IPS-18a (cell line): ENCODE measurements around the gene SHLD3.
A peak's percentile ranks its signal among the peaks of the same experiment; 100 is the strongest.
"Not testable (repeated sequence)": the region's sequence is repeated elsewhere in the genome, so short reads cannot be mapped to it uniquely, and the experiment has no call there.

ENCODE experiments used
- H3K27ac ChIP-seq: one replicate; pipeline ENCODE4 v1.5.1; 2013; ENCODE audit warnings: low read length
- H3K27me3 ChIP-seq: one replicate; pipeline ENCODE4 v1.6.1; 2013; ENCODE audit warnings: mild to moderate bottlenecking, low read length; ENCODE audit not compliant: control insufficient read depth, insufficient read depth
- H3K36me3 ChIP-seq: one replicate; pipeline ENCODE4 v1.6.1; 2013; ENCODE audit warnings: low read depth, low read length; ENCODE audit not compliant: control insufficient read depth
- H3K4me1 ChIP-seq: one replicate; pipeline ENCODE4 v1.6.1; 2013; ENCODE audit warnings: low read depth, low read length; ENCODE audit not compliant: control insufficient read depth
- H3K4me3 ChIP-seq: one replicate; pipeline ENCODE4 v1.5.1; 2013; ENCODE audit warnings: low read length
- H3K9ac ChIP-seq: one replicate; pipeline ENCODE4 v1.6.1; 2013; ENCODE audit warnings: mild to moderate bottlenecking, low read length, moderate library complexity
- H3K9me3 ChIP-seq: one replicate; pipeline ENCODE4 v1.6.1; 2013; ENCODE audit warnings: low read depth, low read length; ENCODE audit not compliant: control insufficient read depth

SHLD3 gene, protein sequence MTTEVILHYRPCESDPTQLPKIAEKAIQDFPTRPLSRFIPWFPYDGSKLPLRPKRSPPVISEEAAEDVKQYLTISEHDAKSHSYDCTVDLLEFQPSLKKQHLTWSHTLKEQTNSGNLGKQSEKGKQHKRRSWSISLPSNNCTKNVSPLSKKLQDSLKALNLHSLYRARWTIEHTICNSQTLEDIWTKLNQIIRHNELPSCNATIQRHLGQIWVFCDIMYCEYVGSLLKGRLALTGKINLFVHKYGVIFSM

DNA sequence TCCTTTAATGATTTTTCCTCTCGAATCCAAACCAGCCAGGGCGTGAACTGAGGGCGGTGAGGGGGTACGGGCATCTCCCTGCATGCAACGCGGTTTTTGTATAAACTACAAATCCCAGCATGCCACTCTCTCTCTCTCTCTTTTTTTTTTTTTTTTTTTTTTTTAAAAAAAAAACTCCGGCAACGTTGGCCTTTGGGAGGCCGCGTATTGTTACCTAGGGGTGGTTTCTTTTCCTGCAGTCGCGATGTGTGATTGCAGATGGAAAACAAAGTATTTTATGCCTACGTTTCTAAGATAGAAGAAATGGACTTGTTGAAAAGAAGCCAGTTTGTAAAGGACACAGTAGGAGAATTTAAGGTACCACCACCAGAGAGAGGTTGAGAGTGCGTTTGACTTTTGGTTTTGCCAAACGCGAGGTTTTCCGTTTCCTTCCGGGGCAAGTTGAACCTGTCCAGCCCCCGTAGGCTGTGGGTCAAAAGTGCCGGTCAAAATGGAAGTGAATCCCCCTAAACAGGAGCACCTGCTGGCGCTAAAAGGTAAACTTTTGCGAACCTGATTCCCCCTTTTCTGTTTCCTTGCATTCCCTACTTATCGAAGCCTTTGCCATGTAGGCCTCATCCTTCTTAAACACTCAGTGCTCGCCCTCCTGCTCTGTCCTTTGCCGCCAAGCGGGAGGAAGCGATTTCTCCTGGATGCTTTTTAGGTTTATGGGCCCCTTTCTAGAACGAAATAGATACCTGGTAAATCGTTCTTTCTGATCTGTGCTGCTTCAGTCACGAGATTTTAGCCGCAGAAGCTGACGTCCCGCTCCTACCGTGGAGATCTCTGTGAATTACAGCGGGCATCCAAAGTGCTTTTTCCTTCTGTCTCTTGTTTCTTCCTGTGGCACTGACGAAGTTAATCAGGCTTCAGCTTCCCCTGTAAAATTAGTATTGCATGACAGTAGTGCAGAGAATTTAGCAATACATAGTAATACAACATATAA lies at the start of gene SHLD3, which contains the start of gene TRAPPC13:
Gene SHLD3 (plus strand): TSS at position 457 of the 985 bp plus-strand sequence. CDS start 4,561 bp downstream, outside the sequence.
Gene TRAPPC13 (plus strand): TSS at position 457 of the 985 bp plus-strand sequence. CDS start 34 bp downstream, at position 491.
- peak within 1 kb of the TSS; percentile 95 for H3K9ac ChIP-seq
- peak within 1 kb of the TSS; percentile 94 for H3K27ac ChIP-seq
- peaks cover 17% of the 10 kb centered on the region for H3K4me1 ChIP-seq
- H3K36me3 ChIP-seq: peaks cover 6% of the 10 kb centered on the region
- no peaks in the 10 kb centered on the region for H3K27me3 ChIP-seq
- H3K9me3 ChIP-seq: no peaks in the 10 kb centered on the region
- peak within 1 kb of the TSS; percentile 83 for H3K4me3 ChIP-seq

DNA sequence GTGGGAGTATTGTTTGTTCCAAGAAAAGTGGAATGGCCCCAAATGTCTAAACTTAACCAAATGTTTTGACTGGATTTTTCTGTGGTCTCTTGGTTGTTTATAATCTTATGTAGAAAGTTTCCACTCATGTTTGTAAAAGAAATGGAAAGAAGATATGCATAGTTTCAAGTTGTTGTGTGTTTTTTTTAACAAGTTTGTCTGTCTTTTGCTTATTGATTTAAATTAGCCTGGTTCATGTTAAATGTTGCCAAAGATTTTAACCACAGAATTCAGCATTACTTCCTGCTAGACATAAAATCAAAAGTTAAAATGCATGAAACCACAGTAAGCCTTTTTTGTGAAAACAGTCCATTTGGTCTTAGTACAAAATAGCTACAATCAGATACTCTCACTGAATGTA lies 47.7 kb upstream of the SHLD3 start:
- H3K36me3 ChIP-seq: peaks cover 55% of the 10 kb centered on the region
- no peak overlapping the region for H3K9ac ChIP-seq
- H3K4me1 ChIP-seq: no peaks in the 10 kb centered on the region
- no peaks in the 10 kb centered on the region for H3K9me3 ChIP-seq
- no peaks in the 10 kb centered on the region for H3K27me3 ChIP-seq
- no peak overlapping the region for H3K27ac ChIP-seq
- H3K4me3 ChIP-seq: no peak overlapping the region

DNA sequence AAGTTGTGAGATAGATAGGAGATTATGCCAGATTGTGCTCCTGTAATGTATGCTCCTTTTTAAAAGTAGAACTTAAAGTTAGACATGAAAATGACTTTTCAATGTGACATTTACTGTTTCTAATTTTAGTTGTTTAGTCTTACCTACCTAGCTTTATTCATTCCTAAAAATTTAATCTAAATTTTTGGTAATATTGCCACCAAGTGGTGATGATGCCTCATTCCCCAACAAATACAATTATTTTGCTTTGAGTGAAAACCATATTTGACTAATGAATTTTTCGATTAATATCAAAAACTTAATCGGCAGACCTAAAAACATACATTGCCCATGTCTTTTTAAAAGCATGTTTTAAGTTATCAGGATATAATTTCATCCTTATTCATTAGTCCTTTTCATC lies 36.1 kb upstream of the SHLD3 start:
- H3K4me1 ChIP-seq: no peaks in the 10 kb centered on the region
- no peaks in the 10 kb centered on the region for H3K27me3 ChIP-seq
- no peaks in the 10 kb centered on the region for H3K9me3 ChIP-seq
- H3K27ac ChIP-seq: no peak overlapping the region
- H3K9ac ChIP-seq: no peak overlapping the region
- peaks cover 63% of the 10 kb centered on the region for H3K36me3 ChIP-seq
- H3K4me3 ChIP-seq: no peak overlapping the region

DNA sequence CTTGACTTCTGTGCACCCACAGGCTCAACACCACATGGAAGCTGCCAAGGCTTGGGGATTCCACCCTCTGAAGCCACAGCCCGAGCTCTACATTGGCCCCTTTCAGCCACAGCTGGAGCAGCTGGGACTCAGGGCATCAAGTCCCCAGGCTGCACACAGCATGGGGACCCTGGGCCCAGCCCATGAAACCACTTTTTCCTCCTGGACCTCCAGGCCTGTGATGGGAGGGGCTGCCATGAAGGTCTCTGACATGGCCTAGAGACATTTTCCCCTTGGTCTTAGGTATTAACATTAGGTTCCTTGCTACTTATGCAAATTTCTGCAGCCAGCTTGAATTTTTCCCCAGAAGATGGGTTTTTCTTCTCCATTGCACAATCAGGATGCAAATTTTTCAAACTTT lies 23.1 kb upstream of the SHLD3 start:
- H3K9me3 ChIP-seq, H3K9ac ChIP-seq, H3K4me3 ChIP-seq, H3K27me3 ChIP-seq, H3K4me1 ChIP-seq, H3K27ac ChIP-seq: not testable (repeated sequence)
- H3K36me3 ChIP-seq: peaks cover 24% of the 10 kb centered on the region

DNA sequence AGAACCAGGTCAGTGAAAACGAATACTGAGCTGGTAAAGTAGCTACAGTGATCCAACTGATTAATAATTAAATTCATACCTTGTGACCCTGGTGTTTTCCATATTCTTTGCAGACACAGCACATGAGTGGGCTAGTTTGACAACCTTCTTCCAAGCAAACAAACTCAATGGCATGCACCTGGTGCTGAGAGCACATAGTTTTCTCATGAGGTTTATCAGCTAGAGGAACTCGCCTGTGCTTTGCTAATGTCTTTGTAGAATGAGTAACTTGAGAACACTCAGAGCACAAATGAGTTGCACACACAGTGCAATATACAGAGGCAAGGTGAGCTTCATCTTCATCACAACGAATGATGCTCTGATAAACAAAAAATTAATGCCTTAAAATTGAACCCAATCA lies 13.3 kb upstream of the SHLD3 start:
- peaks cover 49% of the 10 kb centered on the region for H3K36me3 ChIP-seq
- no peaks in the 10 kb centered on the region for H3K4me1 ChIP-seq
- no peak overlapping the region for H3K4me3 ChIP-seq
- H3K27me3 ChIP-seq: no peaks in the 10 kb centered on the region
- H3K9me3 ChIP-seq: no peaks in the 10 kb centered on the region
- no peak overlapping the region for H3K9ac ChIP-seq
- no peak overlapping the region for H3K27ac ChIP-seq

DNA sequence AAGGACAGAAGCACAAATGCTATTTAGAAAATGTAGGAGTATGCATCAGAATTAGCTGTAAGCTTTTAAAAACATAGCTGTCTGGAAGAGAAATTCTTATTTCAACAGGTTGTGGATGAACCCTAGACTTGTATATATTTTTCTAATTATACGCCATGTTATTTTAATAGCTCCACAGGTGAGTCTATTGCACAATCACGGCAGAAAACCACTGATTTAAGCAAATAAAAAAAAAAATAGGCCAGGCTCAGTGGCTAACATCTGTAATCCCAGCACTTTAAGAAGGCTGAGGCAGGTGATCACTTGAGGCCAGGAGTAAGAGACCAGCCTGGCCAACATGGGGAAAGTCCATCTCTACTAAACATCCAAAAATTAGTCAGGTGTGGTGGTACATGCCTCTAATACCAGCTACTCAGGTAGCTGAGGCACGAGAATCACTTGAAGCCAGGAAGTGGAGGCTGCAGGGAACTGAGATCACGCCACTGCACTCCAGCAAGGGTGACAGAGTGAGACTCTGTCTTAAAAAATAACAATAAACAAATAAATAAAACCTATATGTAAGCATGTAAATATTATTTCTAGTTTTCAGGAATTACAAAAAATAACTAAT lies 12.4 kb upstream of the SHLD3 start:
- Histone ChIP-seq H3K4me3 (no peak overlapping the region), H3K36me3 (peaks cover 41% of the 10 kb centered on the region), H3K27me3 (no peaks in the 10 kb centered on the region), H3K27ac (no peak overlapping the region), H3K9me3 (no peaks in the 10 kb centered on the region), H3K9ac (no peak overlapping the region), H3K4me1 (no peaks in the 10 kb centered on the region)

DNA sequence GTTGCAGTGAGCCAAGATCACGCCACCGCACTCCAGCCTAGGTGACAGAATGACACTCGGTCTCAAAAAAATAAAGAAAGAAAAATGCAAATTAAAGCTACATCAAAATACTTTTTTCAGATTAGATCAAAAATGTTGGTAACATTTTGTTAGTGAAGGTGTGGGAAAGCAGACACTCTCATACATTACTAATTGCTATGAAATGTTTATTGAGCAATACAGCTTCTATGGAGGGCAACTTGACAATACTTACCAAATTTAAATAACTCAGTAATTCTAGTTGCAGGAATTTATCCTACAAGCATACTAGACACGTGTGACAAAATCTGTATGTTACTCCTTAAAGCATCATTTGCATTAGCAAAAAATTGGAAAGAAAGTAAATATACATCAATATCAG lies 4.8 kb upstream of the SHLD3 start:
- no peak overlapping the region for H3K4me3 ChIP-seq
- H3K27me3 ChIP-seq: no peaks in the 10 kb centered on the region
- H3K4me1 ChIP-seq: peaks cover 9% of the 10 kb centered on the region
- no peaks in the 10 kb centered on the region for H3K9me3 ChIP-seq
- no peak overlapping the region for H3K27ac ChIP-seq
- H3K9ac ChIP-seq: no peak overlapping the region
- H3K36me3 ChIP-seq: no peaks in the 10 kb centered on the region

DNA sequence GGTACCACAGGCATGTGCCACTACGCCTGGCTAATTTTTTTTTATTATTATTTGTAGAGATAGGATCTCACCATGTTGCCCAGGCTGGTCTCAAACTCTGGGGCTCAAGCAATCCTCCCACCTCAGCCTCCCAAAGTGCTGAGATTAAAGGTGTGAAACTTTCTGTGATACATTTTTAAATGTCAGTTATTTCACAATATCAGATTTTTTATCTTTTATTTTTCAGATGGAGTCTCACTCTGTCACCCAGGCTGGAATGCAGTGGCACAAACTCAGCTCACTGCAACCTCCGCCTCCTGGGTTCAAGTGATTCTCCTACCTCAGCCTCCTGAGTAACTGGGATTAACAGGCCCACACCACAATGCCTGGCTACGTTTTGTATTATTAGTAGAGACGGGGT lies 2.9 kb upstream of the SHLD3 start:
- not testable (repeated sequence) for H3K27me3 ChIP-seq, H3K4me3 ChIP-seq, H3K27ac ChIP-seq, H3K36me3 ChIP-seq, H3K9me3 ChIP-seq, H3K9ac ChIP-seq
- peaks cover 17% of the 10 kb centered on the region for H3K4me1 ChIP-seq

DNA sequence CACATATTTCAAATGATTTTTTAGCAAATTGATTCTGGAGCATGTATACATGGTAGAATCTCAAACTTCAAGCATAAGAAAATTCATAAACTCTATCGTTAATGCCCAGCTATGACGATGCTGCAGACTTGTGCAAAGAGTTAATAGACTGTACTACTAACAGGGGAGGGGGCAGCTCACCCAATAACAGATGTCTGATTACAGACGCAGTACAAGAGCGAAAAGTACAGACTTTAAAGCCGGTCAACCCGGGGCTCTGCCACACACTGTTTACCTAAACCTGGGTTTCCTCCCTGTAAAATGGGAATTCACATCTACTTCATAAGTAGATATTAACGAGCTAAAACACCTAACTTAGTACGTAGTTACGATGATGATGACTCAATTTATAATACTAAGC lies 1.3 kb upstream of the SHLD3 start:
- no peak overlapping the region for H3K27ac ChIP-seq
- H3K4me1 ChIP-seq: peaks cover 17% of the 10 kb centered on the region
- H3K9me3 ChIP-seq: no peaks in the 10 kb centered on the region
- peak overlapping the region; percentile 95 for H3K9ac ChIP-seq
- peak overlapping the region; percentile 83 for H3K4me3 ChIP-seq
- no peaks in the 10 kb centered on the region for H3K27me3 ChIP-seq
- H3K36me3 ChIP-seq: no peaks in the 10 kb centered on the region

DNA sequence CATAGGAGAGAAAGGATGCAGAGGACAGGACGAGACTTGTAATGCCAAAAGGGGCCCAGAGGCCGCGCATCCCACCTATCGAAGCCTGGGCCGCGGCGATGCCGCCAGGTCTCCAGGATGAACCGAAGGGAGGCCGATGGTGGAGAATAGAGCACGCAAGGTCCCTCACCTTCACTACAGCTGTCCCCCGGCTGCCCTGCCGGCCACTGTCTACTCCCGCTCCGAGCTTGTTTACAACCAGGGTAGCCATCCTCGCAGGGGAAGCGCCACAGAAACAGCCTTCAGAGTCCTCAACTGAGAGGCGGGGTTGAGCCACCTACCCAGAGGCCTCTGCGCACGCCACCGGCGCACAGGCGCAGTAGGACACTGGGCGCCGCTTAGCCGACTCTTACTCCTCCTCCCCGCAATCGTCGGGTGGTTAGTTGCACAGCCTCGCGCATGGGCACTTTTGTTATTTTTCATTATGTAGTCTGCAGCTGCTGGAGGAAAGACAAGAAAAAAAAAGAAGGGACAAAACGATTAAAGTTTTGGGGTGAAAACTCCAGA lies 729 bp upstream of the SHLD3 start, which contains the start of gene TRIM23:
Gene TRIM23 (minus strand): TSS at position 309 of the 546 bp plus-strand sequence. CDS start 59 bp downstream, at position 250.
- Histone ChIP-seq H3K9ac (peak within 1 kb of the TSS; percentile 95), H3K27ac (peak within 1 kb of the TSS; percentile 94), H3K27me3 (no peaks in the 10 kb centered on the region)

DNA sequence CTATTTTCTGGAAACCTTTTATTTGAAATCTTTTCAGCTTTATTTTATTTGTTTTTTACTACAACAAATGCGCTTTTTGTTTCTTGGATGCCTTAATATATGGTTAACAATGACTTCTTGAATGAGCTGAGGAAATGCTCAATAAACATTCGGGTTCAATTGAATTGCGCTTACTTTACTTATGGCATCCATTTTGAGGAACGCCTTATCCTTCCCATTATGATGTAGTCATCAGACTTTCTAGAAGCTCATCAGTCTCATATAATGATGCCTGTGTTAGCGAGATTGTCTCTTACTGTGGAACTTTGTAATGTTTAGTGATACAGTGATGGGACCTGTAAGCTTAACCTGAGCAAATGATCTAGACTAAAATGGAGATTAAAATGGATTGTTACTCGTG lies 916 bp downstream of the SHLD3 start:
- Histone ChIP-seq H3K9ac (peak overlapping the region; percentile 95), H3K27ac (peak overlapping the region; percentile 94), H3K27me3 (no peaks in the 10 kb centered on the region)

More for the DNA sequence above, 729 bp upstream of the SHLD3 start, which contains the start of gene TRIM23:
- no peaks in the 10 kb centered on the region for H3K9me3 ChIP-seq
- peak within 1 kb of the TSS; percentile 83 for H3K4me3 ChIP-seq
- H3K4me1 ChIP-seq: peaks cover 17% of the 10 kb centered on the region
- H3K36me3 ChIP-seq: no peaks in the 10 kb centered on the region

More for the DNA sequence above, 916 bp downstream of the SHLD3 start:
- peaks cover 9% of the 10 kb centered on the region for H3K36me3 ChIP-seq
- no peaks in the 10 kb centered on the region for H3K9me3 ChIP-seq
- peak overlapping the region; percentile 83 for H3K4me3 ChIP-seq
- peaks cover 17% of the 10 kb centered on the region for H3K4me1 ChIP-seq
